Activated CD8-positive, alpha-beta memory T cell treated with anti-CD3 and anti-CD28 coated beads, Interleukin-2, amount 50 U/mL, for 48 hours (primary cell): Measurements from ENCODE around the gene KCNC2.

ENCODE experiments used
- DNase-seq: peaks from one replicate; pipeline ENCODE4 v3.0.0-alpha.2; 2020

The KCNC2 gene

GRCh38 chr12:75047885-75048525 is 161.6 kb downstream of the KCNC2 start:
- no peak for DNase-seq

GRCh38 chr12:75042125-75042524 is 167.5 kb downstream of the KCNC2 start:
- DNase-seq, result no peak

- DNase-seq, result no peak
Observed at GRCh38 chr12:75041472-75041871, 168.2 kb downstream of the KCNC2 start.

GRCh38 chr12:75020068-75020557 is 189.5 kb downstream of the KCNC2 start:
- DNase-seq, result no peak

GRCh38 chr12:75011120-75011519 is 198.5 kb downstream of the KCNC2 start:
- no peak for DNase-seq

DNA sequence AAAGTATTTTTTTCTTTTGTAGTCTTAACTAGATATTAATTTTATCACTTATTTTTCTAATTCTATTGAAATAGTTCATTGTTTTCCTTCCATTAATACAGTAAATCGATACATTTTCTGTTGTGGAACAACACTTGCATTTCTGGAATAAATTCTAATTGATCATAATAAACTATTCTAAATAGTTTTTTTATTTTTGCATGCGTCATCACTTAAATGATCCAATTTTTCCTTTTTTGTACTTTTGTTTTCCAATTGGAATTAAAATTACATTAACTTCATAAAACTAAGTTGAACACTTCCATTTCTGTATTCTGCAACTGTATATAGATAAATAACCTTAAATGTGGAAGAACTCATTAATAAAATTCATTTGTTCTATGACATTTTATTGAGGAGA is 202.5 kb downstream of the KCNC2 start:
- no peak for DNase-seq

DNA sequence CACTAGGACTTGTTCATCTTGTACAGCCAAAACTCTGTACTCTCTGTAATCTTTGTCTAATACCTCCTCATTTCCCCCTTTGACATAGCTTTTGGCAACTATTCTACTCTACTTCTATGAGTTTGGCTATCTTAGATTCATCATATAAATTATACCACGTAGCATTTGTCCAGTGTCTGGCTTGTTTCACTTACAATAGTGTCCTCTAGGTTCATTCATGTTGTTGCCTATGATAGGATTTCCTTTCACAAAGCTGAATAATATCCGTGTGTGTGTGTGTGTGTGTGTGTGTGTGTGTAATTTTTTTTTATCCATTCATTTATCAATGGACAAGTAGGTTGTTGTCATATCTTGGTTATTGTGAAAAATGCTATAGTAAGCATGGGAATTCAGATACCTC is 209.5 kb downstream of the KCNC2 start:
- DNase-seq, result no peak

- DNase-seq, result no peak
Observed at GRCh38 chr12:74999474-74999873, 210.2 kb downstream of the KCNC2 start.
